GM10248 (cell line): ENCODE results near the gene NIFK.

Experiments
- CTCF ChIA-PET: fragments of 300-600 bp; sonication (Branson Sonifier 250); formaldehyde crosslinking; extraction: SDS; loops from one replicate; lab custom pipeline; 2021; ENCODE audit warnings: antibody characterized with exemption; lab: Yijun Ruan, JAX
- POLR2A ChIA-PET: fragments of 350-650 bp; sonication (Branson Sonifier 250); formaldehyde crosslinking; extraction: SDS; loops from one replicate; lab custom pipeline; 2020; ENCODE audit warnings: antibody characterized with exemption; lab: Yijun Ruan, JAX
- DNase-seq: peaks from one replicate; pipeline ENCODE4 v3.0.0; 2012; ENCODE audit errors: extremely low spot score
- TF ChIP-seq, protein P1 (sequence below): IDR thresholded peaks from 2 replicates; pipeline ENCODE4 v1.5.1; 2012; ENCODE audit warnings: mild to moderate bottlenecking, low read depth; ENCODE audit errors: extremely low read depth, missing control alignments, control extremely low read depth

Gene NIFK

DNA sequence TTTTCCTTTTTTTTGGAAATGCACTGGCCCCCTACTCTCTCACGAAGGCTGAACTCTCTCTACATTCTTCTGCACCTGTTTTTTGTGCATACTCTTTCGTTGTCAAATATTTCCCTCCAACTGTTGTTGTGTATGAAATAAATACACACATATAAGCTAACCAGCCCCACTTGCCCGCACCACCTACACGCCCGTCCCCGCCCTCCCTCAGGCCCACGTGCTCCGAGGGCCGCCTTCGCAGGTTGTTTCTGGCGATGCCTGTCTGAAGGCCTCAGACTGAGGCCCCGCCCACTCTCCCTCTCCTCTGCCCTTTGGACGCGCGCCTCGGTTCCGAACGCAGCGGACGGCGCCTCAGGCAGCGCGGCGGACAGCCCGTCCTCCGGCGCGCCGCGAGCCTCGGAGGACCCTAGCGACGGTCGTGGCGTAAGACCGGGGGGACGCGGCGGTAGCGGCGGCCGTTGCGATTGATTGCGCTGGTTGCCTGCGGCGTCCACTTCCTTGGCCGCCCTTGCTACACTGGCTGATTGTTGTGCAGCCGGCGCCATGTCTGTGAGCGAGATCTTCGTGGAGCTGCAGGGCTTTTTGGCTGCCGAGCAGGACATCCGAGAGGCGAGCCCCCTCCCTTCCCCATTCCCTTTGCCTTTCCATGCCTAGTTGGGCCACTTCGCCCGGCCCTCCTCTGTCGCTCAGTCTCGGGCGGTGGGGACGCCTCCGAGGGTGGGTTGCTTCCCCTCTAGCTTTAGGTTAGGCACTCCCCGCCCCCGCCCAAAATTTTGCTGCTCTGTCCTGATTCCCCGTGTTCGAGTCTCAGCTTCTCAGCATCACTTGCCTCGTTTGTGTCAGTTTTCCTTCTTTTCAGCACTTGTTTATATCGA, 18.8 kb upstream of the NIFK start, which contains the start of gene TSN:
Gene TSN, plus strand, starts transcription at position 415 of the 875 bp plus-strand sequence. Its CDS starts 129 bp downstream, at position 544.
- TF ChIP-seq, protein P1, sequence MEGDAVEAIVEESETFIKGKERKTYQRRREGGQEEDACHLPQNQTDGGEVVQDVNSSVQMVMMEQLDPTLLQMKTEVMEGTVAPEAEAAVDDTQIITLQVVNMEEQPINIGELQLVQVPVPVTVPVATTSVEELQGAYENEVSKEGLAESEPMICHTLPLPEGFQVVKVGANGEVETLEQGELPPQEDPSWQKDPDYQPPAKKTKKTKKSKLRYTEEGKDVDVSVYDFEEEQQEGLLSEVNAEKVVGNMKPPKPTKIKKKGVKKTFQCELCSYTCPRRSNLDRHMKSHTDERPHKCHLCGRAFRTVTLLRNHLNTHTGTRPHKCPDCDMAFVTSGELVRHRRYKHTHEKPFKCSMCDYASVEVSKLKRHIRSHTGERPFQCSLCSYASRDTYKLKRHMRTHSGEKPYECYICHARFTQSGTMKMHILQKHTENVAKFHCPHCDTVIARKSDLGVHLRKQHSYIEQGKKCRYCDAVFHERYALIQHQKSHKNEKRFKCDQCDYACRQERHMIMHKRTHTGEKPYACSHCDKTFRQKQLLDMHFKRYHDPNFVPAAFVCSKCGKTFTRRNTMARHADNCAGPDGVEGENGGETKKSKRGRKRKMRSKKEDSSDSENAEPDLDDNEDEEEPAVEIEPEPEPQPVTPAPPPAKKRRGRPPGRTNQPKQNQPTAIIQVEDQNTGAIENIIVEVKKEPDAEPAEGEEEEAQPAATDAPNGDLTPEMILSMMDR = no peak
- CTCF ChIA-PET = interaction anchor here (1.2 kb wide), 1 partner anchor 225 kb away, joined by 3 read pairs; the partner anchor contains the start of gene RNU4ATAC
- peak; percentile 95 for DNase-seq
- POLR2A ChIA-PET = interaction anchor here (0.6 kb wide), 1 partner anchor 224 kb away, joined by 4 read pairs; no protein-coding TSS in a partner anchor

- ChIA-PET CTCF (interaction anchor here (1.2 kb wide), 1 partner anchor 224 kb away, joined by 3 read pairs; the partner anchor contains the start of gene RNU4ATAC), POLR2A (no interaction called here)
- no peak for DNase-seq
- TF ChIP-seq, protein P1 = no peak
Measured at GRCh38 chr2:121754851-121755236, 18.2 kb upstream of the NIFK start.

DNA sequence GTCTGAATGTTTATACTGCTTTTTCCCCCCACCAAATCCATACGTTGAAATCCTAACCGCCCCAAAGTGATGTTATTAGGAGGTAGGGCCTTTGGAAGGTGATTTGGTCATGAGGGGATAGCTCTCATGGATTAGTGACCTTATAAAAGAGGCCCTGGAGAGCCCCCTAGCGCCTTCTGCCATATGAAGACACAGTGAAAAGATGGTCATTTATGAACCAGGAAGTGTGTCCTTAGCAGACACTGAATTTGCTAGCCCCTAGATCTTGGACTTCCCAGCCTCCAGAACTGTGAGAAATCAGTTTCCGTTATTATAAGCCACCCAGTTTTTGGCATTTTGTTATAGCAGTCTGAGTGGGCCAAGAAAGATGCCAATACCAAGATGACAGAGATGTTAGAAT, 11.5 kb upstream of the NIFK start:
- DNase-seq = no peak
- TF ChIP-seq, protein P1 = peak; percentile 6
- ChIA-PET POLR2A (no interaction called here), CTCF (interaction anchor here (1.3 to 1.4 kb wide), 2 partner anchors 217 to 346 kb away, joined by 4 read pairs; partner anchors contain the start of gene RNU4ATAC)

- CTCF ChIA-PET = no interaction called here
- POLR2A ChIA-PET = no interaction called here
- DNase-seq = no peak
Measured at GRCh38 chr2:121746071-121746578, 9.4 kb upstream of the NIFK start.

GRCh38 chr2:121741450-121741849, 4.8 kb upstream of the NIFK start:
- TF ChIP-seq, protein P1 = no peak
- POLR2A ChIA-PET = interaction anchor here (0.6 kb wide), 1 partner anchor 28 kb away, joined by 4 read pairs; no protein-coding TSS in a partner anchor
- CTCF ChIA-PET = no interaction called here
- no peak for DNase-seq

More at GRCh38 chr2:121746071-121746578, 9.4 kb upstream of the NIFK start:
- TF ChIP-seq, protein P1 = no peak

GRCh38 chr2:121740973-121741372, 4.3 kb upstream of the NIFK start:
- POLR2A ChIA-PET = interaction anchor here (0.6 kb wide), 1 partner anchor 29 kb away, joined by 4 read pairs; no protein-coding TSS in a partner anchor
- TF ChIP-seq, protein P1 = no peak
- CTCF ChIA-PET = no interaction called here
- DNase-seq = no peak
